ENCODE results near the gene TDRD12.
A peak's percentile ranks its signal among the peaks of the same experiment; 100 is the strongest.
"Not testable (repeated sequence)": the region's sequence is repeated elsewhere in the genome, so short reads cannot be mapped to it uniquely, and the experiment has no call there.

TDRD12 gene

DNA sequence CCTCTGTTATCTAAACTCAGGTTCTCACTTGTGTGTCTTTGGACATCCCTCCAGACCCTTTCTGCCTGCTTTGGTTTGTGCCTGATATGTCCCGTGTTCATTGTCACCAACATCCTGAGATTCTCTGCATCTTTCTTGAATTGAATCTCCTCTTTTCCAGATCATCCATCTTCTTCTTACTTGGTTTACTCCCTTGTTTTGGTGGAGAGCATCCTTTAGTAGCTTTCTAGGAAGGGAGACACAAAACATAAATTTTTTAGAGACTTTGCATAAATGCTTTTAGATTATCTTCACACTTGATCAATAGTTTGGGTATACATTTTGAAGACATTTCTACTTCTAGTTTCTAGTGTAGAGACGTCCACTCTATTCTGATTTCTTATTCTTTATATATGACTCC lies 61.7 kb downstream of the TDRD12 start:
- Histone ChIP-seq H3K4me3 (ENCODE audit: insufficient read length, low read depth) (no peak overlapping the region), H3K36me3 (ENCODE audit: insufficient read depth, insufficient read length, low read length) (peaks cover 36% of the 10 kb centered on the region), H3K9me3 (ENCODE audit: insufficient read depth, low read length) (no peaks in the 10 kb centered on the region), H3K4me1 (ENCODE audit: insufficient read depth, insufficient read length) (no peaks in the 10 kb centered on the region), H3K9ac (ENCODE audit: insufficient read length, low read depth) (no peak overlapping the region), H3K27me3 (ENCODE audit: insufficient read depth, insufficient read length) (no peaks in the 10 kb centered on the region)
- DNase-seq (ENCODE audit: low read depth, low spot score), result no peak
- no peak for TF ChIP-seq ZNF274 (IDR thresholded peaks at IDR 0.05; ENCODE audit: low read depth, low read length)

DNA sequence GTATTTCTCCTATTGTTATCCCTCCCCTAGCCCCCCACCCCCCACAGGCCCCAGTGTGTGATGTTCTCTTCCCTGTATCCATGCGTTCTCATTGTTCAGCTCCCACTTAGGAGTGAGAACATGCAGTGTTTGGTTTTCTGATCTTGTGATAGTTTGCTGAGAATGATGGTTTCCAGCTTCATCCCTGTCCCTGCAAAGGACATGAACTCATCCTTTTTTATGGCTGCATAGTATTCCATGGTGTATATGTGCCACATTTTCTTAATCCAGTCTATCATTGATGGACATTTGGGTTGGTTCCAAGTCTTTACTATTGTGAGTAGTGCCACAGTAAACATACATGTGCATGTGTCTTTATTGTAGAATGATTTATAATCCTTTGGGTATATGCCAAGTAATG lies 62.5 kb downstream of the TDRD12 start:
- H3K36me3 ChIP-seq (ENCODE audit: insufficient read depth, insufficient read length, low read length), result peaks cover 30% of the 10 kb centered on the region
- not testable (repeated sequence) for H3K9ac ChIP-seq (ENCODE audit: insufficient read length, low read depth); H3K9me3 ChIP-seq (ENCODE audit: insufficient read depth, low read length); H3K4me1 ChIP-seq (ENCODE audit: insufficient read depth, insufficient read length); H3K27me3 ChIP-seq (ENCODE audit: insufficient read depth, insufficient read length); H3K4me3 ChIP-seq (ENCODE audit: insufficient read length, low read depth); DNase-seq (ENCODE audit: low read depth, low spot score)

DNA sequence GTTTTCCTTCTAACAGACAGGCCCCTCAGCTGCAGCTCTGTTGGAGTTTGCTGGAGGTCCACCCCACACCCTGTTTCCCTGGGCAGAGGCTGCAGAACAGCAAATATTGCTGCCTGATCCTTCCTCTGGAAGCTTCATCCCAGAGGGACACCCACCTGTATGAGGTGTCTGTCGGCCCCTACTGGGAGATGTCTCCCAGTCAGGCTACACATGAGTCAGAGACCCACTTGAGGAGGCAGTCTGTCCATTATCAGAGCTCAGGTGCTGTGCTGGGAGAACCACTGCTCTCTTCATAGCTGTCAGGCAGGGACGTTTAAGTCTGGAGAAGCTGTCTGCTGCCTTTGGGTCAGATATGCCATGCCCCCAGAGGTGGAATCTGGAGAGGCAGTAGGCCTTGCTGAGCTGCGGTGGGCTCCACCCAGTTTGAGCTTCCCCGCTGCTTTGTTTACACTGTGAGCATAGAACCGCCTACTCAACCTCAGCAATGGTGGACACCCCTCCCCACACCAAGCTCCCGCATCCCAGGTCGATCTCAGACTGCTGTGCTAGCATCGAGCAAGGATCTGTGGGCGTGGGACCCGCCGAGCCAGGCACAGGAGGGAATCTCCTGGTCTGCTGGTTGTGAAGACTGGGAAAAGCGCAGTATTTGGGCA lies 67.7 kb downstream of the TDRD12 start:
- not testable (repeated sequence) for H3K4me3 ChIP-seq (ENCODE audit: insufficient read length, low read depth); H3K9me3 ChIP-seq (ENCODE audit: insufficient read depth, low read length); H3K27me3 ChIP-seq (ENCODE audit: insufficient read depth, insufficient read length); H3K4me1 ChIP-seq (ENCODE audit: insufficient read depth, insufficient read length); H3K9ac ChIP-seq (ENCODE audit: insufficient read length, low read depth)
- peak; percentile 25 for DNase-seq (ENCODE audit: low read depth, low spot score)
- peaks cover 36% of the 10 kb centered on the region for H3K36me3 ChIP-seq (ENCODE audit: insufficient read depth, insufficient read length, low read length)

- H3K9ac ChIP-seq (ENCODE audit: insufficient read length, low read depth); H3K4me1 ChIP-seq (ENCODE audit: insufficient read depth, insufficient read length); DNase-seq (ENCODE audit: low read depth, low spot score); H3K27me3 ChIP-seq (ENCODE audit: insufficient read depth, insufficient read length); H3K9me3 ChIP-seq (ENCODE audit: insufficient read depth, low read length); H3K4me3 ChIP-seq (ENCODE audit: insufficient read length, low read depth): not testable (repeated sequence)
- H3K36me3 ChIP-seq (ENCODE audit: insufficient read depth, insufficient read length, low read length), result peaks cover 41% of the 10 kb centered on the region
Observed at GRCh38 chr19:32787895-32788294, 68.3 kb downstream of the TDRD12 start.

DNA sequence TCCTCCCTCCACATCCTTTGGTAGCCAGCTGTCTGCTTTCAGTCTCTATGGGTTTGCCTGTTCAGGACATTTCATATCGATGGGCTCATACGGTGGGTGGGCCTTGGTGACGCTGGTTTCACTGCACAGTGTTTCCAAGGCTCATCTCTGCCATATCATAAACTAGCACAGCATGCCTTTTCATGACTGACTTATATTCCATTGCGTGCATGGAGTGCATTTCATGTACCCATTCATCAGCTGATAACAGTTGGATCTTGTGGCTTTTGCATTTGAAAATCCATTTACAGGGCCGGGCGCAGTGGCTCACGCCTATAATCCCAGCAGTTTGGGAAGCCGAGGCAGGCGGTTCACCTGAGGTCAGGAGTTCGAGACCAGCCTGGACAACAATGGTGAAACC lies 69.9 kb downstream of the TDRD12 start:
- Histone ChIP-seq H3K4me1 (ENCODE audit: insufficient read depth, insufficient read length) (peaks cover 3% of the 10 kb centered on the region), H3K9ac (ENCODE audit: insufficient read length, low read depth) (no peak overlapping the region), H3K27me3 (ENCODE audit: insufficient read depth, insufficient read length) (no peaks in the 10 kb centered on the region), H3K4me3 (ENCODE audit: insufficient read length, low read depth) (no peak overlapping the region), H3K9me3 (ENCODE audit: insufficient read depth, low read length) (no peaks in the 10 kb centered on the region), H3K36me3 (ENCODE audit: insufficient read depth, insufficient read length, low read length) (peaks cover 49% of the 10 kb centered on the region)
- no peak for DNase-seq (ENCODE audit: low read depth, low spot score)
- TF ChIP-seq SUZ12 (IDR thresholded peaks at IDR 0.05; ENCODE audit: extremely low read depth, insufficient read depth, insufficient read length), result no peak
- no peak for TF ChIP-seq ZNF274 (IDR thresholded peaks at IDR 0.05; ENCODE audit: low read depth, low read length)
- no peak for TF ChIP-seq YY1 (IDR thresholded peaks at IDR 0.05; ENCODE audit: insufficient read depth, insufficient read length)

DNA sequence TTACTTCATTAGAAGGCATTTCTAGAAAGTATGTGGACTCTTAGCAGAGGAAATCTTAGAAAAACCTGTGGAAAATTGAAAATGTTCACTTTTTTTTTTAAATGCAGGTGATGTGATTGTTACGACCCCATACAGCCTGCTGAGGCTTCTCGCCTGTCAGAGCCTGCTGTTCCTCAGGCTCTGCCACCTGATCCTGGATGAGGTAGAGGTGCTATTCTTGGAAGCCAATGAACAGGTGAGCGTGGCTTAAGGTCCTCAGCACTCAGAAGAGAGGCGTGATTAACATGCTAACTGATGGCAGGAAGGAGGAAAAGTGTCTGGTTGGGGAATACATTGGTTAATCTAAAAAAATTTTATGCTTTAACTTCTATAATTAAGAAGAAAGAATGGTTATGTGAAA lies 78.6 kb downstream of the TDRD12 start:
- Histone ChIP-seq H3K9me3 (ENCODE audit: insufficient read depth, low read length) (no peaks in the 10 kb centered on the region), H3K36me3 (ENCODE audit: insufficient read depth, insufficient read length, low read length) (peaks cover 73% of the 10 kb centered on the region), H3K27me3 (ENCODE audit: insufficient read depth, insufficient read length) (no peaks in the 10 kb centered on the region), H3K4me3 (ENCODE audit: insufficient read length, low read depth) (no peak overlapping the region), H3K9ac (ENCODE audit: insufficient read length, low read depth) (no peak overlapping the region), H3K4me1 (ENCODE audit: insufficient read depth, insufficient read length) (no peaks in the 10 kb centered on the region)
- no peak for DNase-seq (ENCODE audit: low read depth, low spot score)
- TF ChIP-seq ZNF274 (IDR thresholded peaks at IDR 0.05; ENCODE audit: low read depth, low read length), result no peak
- TF ChIP-seq YY1 (IDR thresholded peaks at IDR 0.05; ENCODE audit: insufficient read depth, insufficient read length), result no peak

DNA sequence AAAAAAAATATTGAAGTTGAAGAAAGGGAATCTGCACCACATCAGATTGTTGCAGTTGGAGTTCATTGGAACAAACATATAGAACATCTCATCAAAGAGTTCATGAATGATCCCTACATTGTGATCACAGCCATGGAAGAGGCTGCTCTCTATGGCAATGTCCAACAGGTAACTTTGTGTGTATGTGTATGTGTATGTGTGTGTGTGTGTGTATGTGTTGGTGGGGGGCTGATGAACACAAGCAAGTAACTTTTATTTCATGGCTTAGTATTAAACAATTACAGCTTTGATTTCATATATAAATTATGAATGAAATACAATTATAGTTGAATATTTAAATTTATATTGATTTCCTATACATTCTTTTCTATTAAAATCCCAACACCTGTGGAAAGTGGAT lies 80.6 kb downstream of the TDRD12 start:
- Histone ChIP-seq H3K4me3 (ENCODE audit: insufficient read length, low read depth) (no peak overlapping the region), H3K27me3 (ENCODE audit: insufficient read depth, insufficient read length) (no peaks in the 10 kb centered on the region), H3K9me3 (ENCODE audit: insufficient read depth, low read length) (no peaks in the 10 kb centered on the region), H3K9ac (ENCODE audit: insufficient read length, low read depth) (no peak overlapping the region), H3K4me1 (ENCODE audit: insufficient read depth, insufficient read length) (no peaks in the 10 kb centered on the region), H3K36me3 (ENCODE audit: insufficient read depth, insufficient read length, low read length) (peaks cover 66% of the 10 kb centered on the region)
- DNase-seq (ENCODE audit: low read depth, low spot score), result no peak
- no peak for TF ChIP-seq ZNF274 (IDR thresholded peaks at IDR 0.05; ENCODE audit: low read depth, low read length)
- no peak for TF ChIP-seq YY1 (IDR thresholded peaks at IDR 0.05; ENCODE audit: insufficient read depth, insufficient read length)
- TF ChIP-seq SUZ12 (IDR thresholded peaks at IDR 0.05; ENCODE audit: extremely low read depth, insufficient read depth, insufficient read length), result no peak

DNA sequence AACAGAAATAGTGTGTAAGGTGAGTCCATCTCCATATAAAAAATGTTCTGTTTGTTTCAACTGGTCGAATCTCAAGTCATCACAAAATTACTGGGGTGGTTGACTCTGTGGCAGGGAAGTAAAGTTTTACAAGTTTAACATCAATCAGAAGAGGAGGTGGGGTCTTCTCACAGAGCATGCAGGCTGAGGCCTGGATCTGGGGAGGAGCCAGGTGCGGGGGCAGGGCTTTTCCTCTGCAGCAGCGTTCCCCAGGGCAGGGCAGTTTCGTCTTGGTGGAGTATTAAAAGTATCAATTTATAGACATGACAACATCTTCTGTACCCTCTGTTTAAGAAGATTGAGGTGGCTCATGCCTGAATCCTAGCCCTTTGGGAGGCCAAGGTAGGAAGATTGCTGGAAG lies 81.2 kb downstream of the TDRD12 start:
- H3K36me3 ChIP-seq (ENCODE audit: insufficient read depth, insufficient read length, low read length), result peaks cover 60% of the 10 kb centered on the region
- DNase-seq (ENCODE audit: low read depth, low spot score), result no peak
- H3K9me3 ChIP-seq (ENCODE audit: insufficient read depth, low read length), result no peaks in the 10 kb centered on the region

More for the DNA sequence above, 81.2 kb downstream of the TDRD12 start:
- H3K4me3 ChIP-seq (ENCODE audit: insufficient read length, low read depth), result no peak overlapping the region
- no peaks in the 10 kb centered on the region for H3K4me1 ChIP-seq (ENCODE audit: insufficient read depth, insufficient read length)
- no peak for TF ChIP-seq YY1 (IDR thresholded peaks at IDR 0.05; ENCODE audit: insufficient read depth, insufficient read length)
- no peak for TF ChIP-seq ZNF274 (IDR thresholded peaks at IDR 0.05; ENCODE audit: low read depth, low read length)
- TF ChIP-seq SUZ12 (IDR thresholded peaks at IDR 0.05; ENCODE audit: extremely low read depth, insufficient read depth, insufficient read length), result no peak
- H3K9ac ChIP-seq (ENCODE audit: insufficient read length, low read depth), result no peak overlapping the region
- no peaks in the 10 kb centered on the region for H3K27me3 ChIP-seq (ENCODE audit: insufficient read depth, insufficient read length)

All from NT2/D1 (cell line).